Tibial artery (tissue), 4 donors: ENCODE measurements around the gene RASSF9.

ENCODE experiments used
- DNase-seq, 2 donors: peaks; one replicate each; pipeline ENCODE4 v3.0.0-alpha.2; 2019
- H3K27ac ChIP-seq, 2 donors: fragments of 200-600 bp; sonication (generic) in 1 of 2; 1 replicate in 1 of 2; 2 replicates in 1 of 2; pipeline ENCODE4 v1.5.1; 2018 to 2019; ENCODE audit warnings: mild to moderate bottlenecking in 1 of 2
- H3K27me3 ChIP-seq, 2 donors: fragments of 200-600 bp; sonication (generic) in 1 of 2; one replicate each; pipeline versions ENCODE4 v1.5.1 to v1.6.0; 2016 to 2019
- H3K36me3 ChIP-seq, 3 donors: fragments of 200-600 bp; sonication (generic) in 2 of 3; one replicate each; pipeline ENCODE4 v1.5.1; 2016 to 2019; ENCODE audit warnings: mild to moderate bottlenecking in 2 of 3
- H3K4me1 ChIP-seq, 4 donors: fragments of 200-600 bp; sonication (generic) in 2 of 4; 1 replicate in 3 of 4; 2 replicates in 1 of 4; pipeline ENCODE4 v1.5.1; 2016 to 2019
- H3K4me3 ChIP-seq, 2 donors: fragments of 200-600 bp; sonication (generic) in 1 of 2; 1 replicate in 1 of 2; 2 replicates in 1 of 2; pipeline ENCODE4 v1.5.1; 2018 to 2019; ENCODE audit warnings: mild to moderate bottlenecking in 2 of 2
- H3K9me3 ChIP-seq, 3 donors: fragments of 200-600 bp; sonication (generic) in 1 of 3; one replicate each; pipeline ENCODE4 v1.5.1; 2016 to 2019
- intact Hi-C: fragments of 100-400 bp; cut with DNase I; formaldehyde crosslinking; loops from one replicate; pipeline ENCODE4 v1.15.0; 2023; ENCODE audit warnings: low total_unique reads
- TF ChIP-seq, protein P1 (sequence below), 2 experiments: fragments of 200-600 bp in 1 of 2; fragments of 450-650 bp in 1 of 2; IDR thresholded peaks; one replicate each; pipeline ENCODE4 v1.5.1; 2017 to 2019; ENCODE audit warnings: antibody characterized with exemption in 2 of 2, mild to moderate bottlenecking in 1 of 2, moderate library complexity in 1 of 2

Gene RASSF9

GRCh38 chr12:85829391-85829790, 6.8 kb downstream of the RASSF9 start:
- intact Hi-C loops = no loop called here
- TF ChIP-seq, protein P1, sequence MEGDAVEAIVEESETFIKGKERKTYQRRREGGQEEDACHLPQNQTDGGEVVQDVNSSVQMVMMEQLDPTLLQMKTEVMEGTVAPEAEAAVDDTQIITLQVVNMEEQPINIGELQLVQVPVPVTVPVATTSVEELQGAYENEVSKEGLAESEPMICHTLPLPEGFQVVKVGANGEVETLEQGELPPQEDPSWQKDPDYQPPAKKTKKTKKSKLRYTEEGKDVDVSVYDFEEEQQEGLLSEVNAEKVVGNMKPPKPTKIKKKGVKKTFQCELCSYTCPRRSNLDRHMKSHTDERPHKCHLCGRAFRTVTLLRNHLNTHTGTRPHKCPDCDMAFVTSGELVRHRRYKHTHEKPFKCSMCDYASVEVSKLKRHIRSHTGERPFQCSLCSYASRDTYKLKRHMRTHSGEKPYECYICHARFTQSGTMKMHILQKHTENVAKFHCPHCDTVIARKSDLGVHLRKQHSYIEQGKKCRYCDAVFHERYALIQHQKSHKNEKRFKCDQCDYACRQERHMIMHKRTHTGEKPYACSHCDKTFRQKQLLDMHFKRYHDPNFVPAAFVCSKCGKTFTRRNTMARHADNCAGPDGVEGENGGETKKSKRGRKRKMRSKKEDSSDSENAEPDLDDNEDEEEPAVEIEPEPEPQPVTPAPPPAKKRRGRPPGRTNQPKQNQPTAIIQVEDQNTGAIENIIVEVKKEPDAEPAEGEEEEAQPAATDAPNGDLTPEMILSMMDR (IDR thresholded peaks at IDR 0.05) = no peak

GRCh38 chr12:85828576-85828975, 7.6 kb downstream of the RASSF9 start:
- peaks cover 0 to 26% (median 4%) of the 10 kb centered on the region in 4 donors for H3K4me1 ChIP-seq
- H3K4me3 ChIP-seq = no peak overlapping the region
- H3K27me3 ChIP-seq = no peaks in the 10 kb centered on the region
- H3K9me3 ChIP-seq = no peaks in the 10 kb centered on the region
- intact Hi-C loops = no loop called here
- H3K36me3 ChIP-seq = no peaks in the 10 kb centered on the region
- H3K27ac ChIP-seq = no peak overlapping the region
- TF ChIP-seq, protein P1 (IDR thresholded peaks at IDR 0.05) = no peak
- no peak for DNase-seq

More at GRCh38 chr12:85829391-85829790, 6.8 kb downstream of the RASSF9 start:
- Histone ChIP-seq H3K4me3 (no peak overlapping the region), H3K36me3 (no peaks in the 10 kb centered on the region), H3K27ac (no peak overlapping the region), H3K27me3 (no peaks in the 10 kb centered on the region), H3K4me1 (peaks cover 0 to 32% (median 4%) of the 10 kb centered on the region in 4 donors), H3K9me3 (no peaks in the 10 kb centered on the region)
- no peak for DNase-seq

DNA sequence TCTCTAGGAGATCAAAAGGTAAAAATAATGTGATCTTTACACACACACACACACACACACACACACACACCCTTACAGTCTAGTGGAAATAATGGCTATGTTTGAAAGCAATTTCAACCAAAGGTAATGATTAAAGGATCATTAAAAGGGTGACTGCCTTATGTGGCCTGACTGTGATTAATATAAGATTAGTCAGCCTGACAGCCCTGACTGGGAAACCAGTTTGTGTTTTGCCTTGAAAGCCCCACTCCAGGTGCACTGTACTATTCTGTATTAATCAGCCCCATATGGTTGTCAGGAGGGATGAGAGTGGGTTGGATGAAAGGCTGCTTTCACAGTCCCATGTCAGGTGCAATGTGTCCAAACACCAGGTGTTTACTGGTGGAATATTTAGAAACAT, 10.5 kb downstream of the RASSF9 start:
- TF ChIP-seq, protein P1 (IDR thresholded peaks at IDR 0.05) = no peak
- H3K4me1 ChIP-seq = peaks cover 0 to 25% (median 4%) of the 10 kb centered on the region in 4 donors
- H3K27ac ChIP-seq = no peak overlapping the region
- H3K27me3 ChIP-seq = no peaks in the 10 kb centered on the region
- no peaks in the 10 kb centered on the region for H3K9me3 ChIP-seq
- no peaks in the 10 kb centered on the region for H3K36me3 ChIP-seq
- intact Hi-C loops = no loop called here
- no peak overlapping the region for H3K4me3 ChIP-seq
- no peak for DNase-seq

DNA sequence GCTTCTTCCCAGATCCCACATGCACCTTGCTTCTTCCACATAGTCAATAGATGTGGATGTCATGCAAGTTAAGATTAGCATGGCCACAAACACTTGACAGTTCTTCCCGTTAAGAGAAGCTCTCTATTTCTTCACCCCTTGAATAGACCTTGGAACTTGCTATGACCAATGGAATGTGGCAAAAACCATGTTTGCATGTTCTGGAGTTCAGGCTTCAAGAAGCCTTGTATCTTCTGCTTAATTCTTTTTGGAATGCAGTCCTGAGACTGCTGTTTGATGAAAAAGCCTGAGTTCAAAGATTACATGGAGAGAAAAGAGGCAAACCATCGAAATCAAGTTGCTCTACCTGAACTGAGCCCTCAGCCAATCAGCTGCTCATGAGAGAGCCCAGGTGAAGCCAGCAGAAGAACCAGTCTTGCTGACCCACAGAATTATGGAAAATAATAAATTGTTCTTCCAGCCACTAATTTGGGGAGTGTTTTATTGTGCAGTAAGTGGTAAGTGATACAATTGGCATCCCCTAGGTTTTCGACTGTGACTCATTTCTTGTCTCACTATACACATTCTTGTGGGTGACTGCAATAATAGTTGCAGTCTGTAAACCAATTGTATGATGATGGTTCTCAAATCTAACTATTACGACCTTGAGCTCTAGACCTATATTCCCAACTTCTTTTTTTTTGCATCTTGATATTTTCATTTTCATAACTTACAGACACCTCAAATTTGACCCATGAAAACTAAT, 12.6 kb downstream of the RASSF9 start:
- intact Hi-C loops = no loop called here
- DNase-seq = no peak

DNA sequence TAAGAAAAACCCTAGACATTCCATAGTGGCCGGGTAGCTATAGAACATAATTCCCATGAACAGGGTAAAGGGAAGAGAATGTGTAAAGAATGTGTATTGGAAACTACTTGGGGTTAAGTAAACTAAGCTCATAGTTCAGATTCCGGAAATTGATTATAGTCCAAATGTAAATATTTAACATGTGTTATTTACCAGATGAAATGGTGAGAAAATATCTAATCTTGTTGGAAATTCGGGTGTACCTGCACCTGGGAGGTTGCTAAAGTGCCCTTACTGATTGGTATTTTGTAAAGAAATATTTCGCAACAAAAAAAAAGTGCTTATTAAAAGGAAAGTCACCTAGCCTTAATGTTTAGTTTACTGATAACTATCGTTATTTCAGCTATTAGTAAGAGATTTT, 14.4 kb downstream of the RASSF9 start:
- no peak for DNase-seq
- no peaks in the 10 kb centered on the region for H3K9me3 ChIP-seq
- peak overlapping the region in 1 of 2 donors; percentile 37 for H3K27ac ChIP-seq
- no peaks in the 10 kb centered on the region for H3K27me3 ChIP-seq
- H3K4me1 ChIP-seq = peaks cover 0 to 19% (median 4%) of the 10 kb centered on the region in 4 donors
- H3K4me3 ChIP-seq = no peak overlapping the region
- TF ChIP-seq, protein P1 (IDR thresholded peaks at IDR 0.05) = no peak
- H3K36me3 ChIP-seq = no peaks in the 10 kb centered on the region
- intact Hi-C loops = no loop called here

More for the DNA sequence above, 12.6 kb downstream of the RASSF9 start:
- Histone ChIP-seq H3K4me3 (no peak overlapping the region), H3K9me3 (no peaks in the 10 kb centered on the region), H3K27ac (no peak overlapping the region), H3K36me3 (no peaks in the 10 kb centered on the region), H3K27me3 (no peaks in the 10 kb centered on the region), H3K4me1 (peaks cover 0 to 19% (median 4%) of the 10 kb centered on the region in 4 donors)
- TF ChIP-seq, protein P1 (IDR thresholded peaks at IDR 0.05) = no peak
